Osteocyte (in vitro differentiated cells): ENCODE results near the gene CRACR2A. TPM values are rescaled to one million over a fixed set of nuclear protein-coding genes. Genes with fewer than 3 reads are reported as not detected.

Experiments
- DNase-seq: peaks from one replicate; pipeline ENCODE4 v3.0.0; 2021; ENCODE audit warnings: mixed read lengths; ENCODE audit not compliant: unreplicated experiment; ENCODE audit errors: extremely low spot score
- H3K27ac Mint-ChIP-seq: one replicate; pipeline ENCODE4 v1.8.0; 2021; ENCODE audit warnings: mild to moderate bottlenecking, mixed read lengths; ENCODE audit not compliant: unreplicated experiment
- H3K27me3 Mint-ChIP-seq: one replicate; pipeline ENCODE4 v1.8.0; 2021; ENCODE audit warnings: mixed read lengths; ENCODE audit not compliant: unreplicated experiment
- H3K36me3 Mint-ChIP-seq: one replicate; pipeline ENCODE4 v1.8.0; 2021; ENCODE audit warnings: mixed read lengths; ENCODE audit not compliant: unreplicated experiment
- H3K4me1 Mint-ChIP-seq: one replicate; pipeline ENCODE4 v1.8.0; 2021; ENCODE audit warnings: mixed read lengths; ENCODE audit not compliant: unreplicated experiment
- H3K4me3 Mint-ChIP-seq: one replicate; pipeline ENCODE4 v1.8.0; 2021; ENCODE audit warnings: mild to moderate bottlenecking, moderate library complexity, mixed read lengths; ENCODE audit not compliant: unreplicated experiment
- H3K9me3 Mint-ChIP-seq: one replicate; pipeline ENCODE4 v1.8.0; 2021; ENCODE audit warnings: mixed read lengths; ENCODE audit not compliant: unreplicated experiment
- total RNA-seq: library from RNA; stranded (reverse); gene quantifications from 2 replicates; pipeline ENCODE4 v1.2.1, GENCODE V29; 2021
- TF ChIP-seq, protein P1 (sequence below): fragments of 200-600 bp; sonication (generic); IDR thresholded peaks from 2 replicates; pipeline ENCODE4 v1.5.0; 2021; ENCODE audit warnings: antibody characterized with exemption, mild to moderate bottlenecking, moderate library complexity

Gene CRACR2A
- total RNA-seq, 1 donor from 2014 or later, result 0.13 TPM

- Mint-ChIP-seq H3K36me3 (no peaks in the 10 kb centered on the region), H3K27me3 (peaks cover 18% of the 10 kb centered on the region), H3K27ac (no peak overlapping the region), H3K9me3 (no peaks in the 10 kb centered on the region), H3K4me1 (no peaks in the 10 kb centered on the region), H3K4me3 (no peak overlapping the region)
- TF ChIP-seq, protein P1, sequence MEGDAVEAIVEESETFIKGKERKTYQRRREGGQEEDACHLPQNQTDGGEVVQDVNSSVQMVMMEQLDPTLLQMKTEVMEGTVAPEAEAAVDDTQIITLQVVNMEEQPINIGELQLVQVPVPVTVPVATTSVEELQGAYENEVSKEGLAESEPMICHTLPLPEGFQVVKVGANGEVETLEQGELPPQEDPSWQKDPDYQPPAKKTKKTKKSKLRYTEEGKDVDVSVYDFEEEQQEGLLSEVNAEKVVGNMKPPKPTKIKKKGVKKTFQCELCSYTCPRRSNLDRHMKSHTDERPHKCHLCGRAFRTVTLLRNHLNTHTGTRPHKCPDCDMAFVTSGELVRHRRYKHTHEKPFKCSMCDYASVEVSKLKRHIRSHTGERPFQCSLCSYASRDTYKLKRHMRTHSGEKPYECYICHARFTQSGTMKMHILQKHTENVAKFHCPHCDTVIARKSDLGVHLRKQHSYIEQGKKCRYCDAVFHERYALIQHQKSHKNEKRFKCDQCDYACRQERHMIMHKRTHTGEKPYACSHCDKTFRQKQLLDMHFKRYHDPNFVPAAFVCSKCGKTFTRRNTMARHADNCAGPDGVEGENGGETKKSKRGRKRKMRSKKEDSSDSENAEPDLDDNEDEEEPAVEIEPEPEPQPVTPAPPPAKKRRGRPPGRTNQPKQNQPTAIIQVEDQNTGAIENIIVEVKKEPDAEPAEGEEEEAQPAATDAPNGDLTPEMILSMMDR, result no peak
- DNase-seq, result no peak
Observed at GRCh38 chr12:3647504-3647903, 105.4 kb downstream of the CRACR2A start.

DNA sequence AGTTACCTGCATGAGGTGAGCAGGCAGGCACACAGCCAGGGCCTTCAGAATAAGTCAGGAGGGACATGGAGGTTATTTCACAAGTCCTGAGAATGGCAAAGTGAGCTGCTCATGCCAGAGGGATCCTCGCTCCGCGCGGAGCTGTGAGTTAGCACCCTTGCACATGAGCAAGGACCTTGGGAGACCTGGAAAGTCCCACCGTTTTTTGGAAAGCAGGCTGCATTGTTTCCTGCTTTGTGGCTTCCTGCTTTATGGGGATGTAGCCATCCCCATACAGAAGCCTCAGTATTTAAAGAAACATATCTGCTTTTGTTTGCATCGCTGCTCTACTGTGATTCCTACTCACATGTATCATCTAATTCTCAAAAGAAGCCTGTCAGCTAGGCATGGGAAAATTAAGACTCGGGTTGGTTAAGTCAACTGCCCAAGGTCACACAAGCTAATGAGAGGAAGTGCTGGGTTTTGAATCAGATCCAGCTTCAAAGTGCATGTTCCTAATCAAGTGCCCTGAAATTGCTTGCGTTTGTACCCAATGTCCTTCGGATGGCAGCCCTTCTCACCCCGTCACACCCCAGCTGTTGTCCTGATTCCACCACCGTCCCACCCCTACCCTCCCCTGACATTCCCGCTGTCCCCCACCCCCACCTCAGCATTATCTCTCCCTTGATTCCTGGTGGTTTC lies 106.2 kb downstream of the CRACR2A start:
- Mint-ChIP-seq H3K4me3 (no peak overlapping the region), H3K27me3 (peaks cover 16% of the 10 kb centered on the region), H3K4me1 (no peaks in the 10 kb centered on the region), H3K36me3 (no peaks in the 10 kb centered on the region), H3K9me3 (no peaks in the 10 kb centered on the region), H3K27ac (no peak overlapping the region)
- TF ChIP-seq, protein P1, result no peak
- no peak for DNase-seq

- H3K27ac Mint-ChIP-seq, result no peak overlapping the region
- peaks cover 12% of the 10 kb centered on the region for H3K27me3 Mint-ChIP-seq
- DNase-seq, result no peak
- no peaks in the 10 kb centered on the region for H3K36me3 Mint-ChIP-seq
- TF ChIP-seq, protein P1, result no peak
- no peaks in the 10 kb centered on the region for H3K4me1 Mint-ChIP-seq
- no peak overlapping the region for H3K4me3 Mint-ChIP-seq
- H3K9me3 Mint-ChIP-seq, result no peaks in the 10 kb centered on the region
Observed at GRCh38 chr12:3645091-3645490, 107.8 kb downstream of the CRACR2A start.

DNA sequence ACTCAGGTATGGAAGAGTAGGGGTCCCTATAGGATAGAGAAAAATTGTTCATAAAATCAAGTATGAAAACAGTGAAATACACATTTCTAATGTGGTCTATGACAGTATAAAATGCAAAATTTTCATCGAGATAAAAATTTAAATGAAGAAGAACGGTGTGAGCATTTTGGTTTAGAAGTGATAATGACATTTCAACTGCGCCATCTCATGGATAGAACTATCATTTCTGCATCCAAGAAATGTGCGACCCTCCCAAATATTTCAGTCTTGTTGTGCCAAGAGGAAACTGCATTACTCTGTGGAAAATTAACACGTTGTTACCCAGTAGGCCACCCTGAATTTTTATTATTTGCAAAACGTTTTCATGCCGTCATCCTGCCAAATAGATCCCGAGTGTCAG lies 108.8 kb downstream of the CRACR2A start:
- H3K27ac Mint-ChIP-seq, result no peak overlapping the region
- TF ChIP-seq, protein P1, result no peak
- H3K36me3 Mint-ChIP-seq, result no peaks in the 10 kb centered on the region
- no peak for DNase-seq
- peaks cover 5% of the 10 kb centered on the region for H3K27me3 Mint-ChIP-seq
- H3K4me3 Mint-ChIP-seq, result no peak overlapping the region
- no peaks in the 10 kb centered on the region for H3K9me3 Mint-ChIP-seq
- no peaks in the 10 kb centered on the region for H3K4me1 Mint-ChIP-seq

- Mint-ChIP-seq H3K4me1 (no peaks in the 10 kb centered on the region), H3K9me3 (no peaks in the 10 kb centered on the region), H3K27me3 (peaks cover 5% of the 10 kb centered on the region), H3K36me3 (no peaks in the 10 kb centered on the region), H3K27ac (no peak overlapping the region), H3K4me3 (no peak overlapping the region)
- no peak for DNase-seq
- TF ChIP-seq, protein P1, result no peak
Observed at GRCh38 chr12:3641428-3642018, 111.4 kb downstream of the CRACR2A start.
